ENCODE measurements around the gene ACAP2. TPM values are rescaled to one million over a fixed set of nuclear protein-coding genes. Genes with fewer than 3 reads are reported as not detected.
A peak's percentile ranks its signal among the peaks of the same experiment; 100 is the strongest.
"Not testable (repeated sequence)": the region's sequence is repeated elsewhere in the genome, so short reads cannot be mapped to it uniquely, and the experiment has no call there.

The ACAP2 gene
- polyA plus RNA-seq, 4 donors, result 26.6 to 41.1 (median 33.5) TPM

- DNase-seq (ENCODE audit: low read depth in 4 of 4, low spot score in 2 of 4), result no peak
Measured at GRCh38 chr3:195446359-195446758, 3.5 kb upstream of the ACAP2 start.

GRCh38 chr3:195445885-195446284 lies 3.1 kb upstream of the ACAP2 start:
- DNase-seq (ENCODE audit: low read depth in 4 of 4, low spot score in 2 of 4), result no peak

- no peak for DNase-seq (ENCODE audit: low read depth in 4 of 4, low spot score in 2 of 4)
Measured at GRCh38 chr3:195443391-195443989, 670 bp upstream of the ACAP2 start.

- DNase-seq (ENCODE audit: low read depth in 4 of 4, low spot score in 2 of 4), result peak in 1 of 4 donors; percentile 32
Measured at GRCh38 chr3:195441992-195442572, 738 bp downstream of the ACAP2 start.

- no peak for DNase-seq (ENCODE audit: low read depth in 4 of 4, low spot score in 2 of 4)
Measured at GRCh38 chr3:195441476-195441991, 1.3 kb downstream of the ACAP2 start.

- DNase-seq (ENCODE audit: low read depth in 4 of 4, low spot score in 2 of 4), result no peak
Measured at GRCh38 chr3:195441051-195441450, 1.8 kb downstream of the ACAP2 start.

GRCh38 chr3:195440379-195440778 lies 2.4 kb downstream of the ACAP2 start:
- DNase-seq (ENCODE audit: low read depth in 4 of 4, low spot score in 2 of 4), result no peak

- no peak for DNase-seq (ENCODE audit: low read depth in 4 of 4, low spot score in 2 of 4)
Measured at GRCh38 chr3:195438371-195438770, 4.4 kb downstream of the ACAP2 start.

GRCh38 chr3:195425849-195426248 lies 17.0 kb downstream of the ACAP2 start:
- no peak for DNase-seq (ENCODE audit: low read depth in 4 of 4, low spot score in 2 of 4)

- DNase-seq (ENCODE audit: low read depth in 4 of 4, low spot score in 2 of 4), result no peak
Measured at GRCh38 chr3:195423818-195424217, 19.0 kb downstream of the ACAP2 start.

GRCh38 chr3:195421400-195421799 lies 21.4 kb downstream of the ACAP2 start:
- no peak for DNase-seq (ENCODE audit: low read depth in 4 of 4, low spot score in 2 of 4)

GRCh38 chr3:195416795-195417194 lies 26.0 kb downstream of the ACAP2 start:
- DNase-seq (ENCODE audit: low read depth in 4 of 4, low spot score in 2 of 4), result no peak

- no peak for DNase-seq (ENCODE audit: low read depth in 4 of 4, low spot score in 2 of 4)
Measured at GRCh38 chr3:195411836-195412235, 31.0 kb downstream of the ACAP2 start.

GRCh38 chr3:195410546-195410945 lies 32.3 kb downstream of the ACAP2 start:
- no peak for DNase-seq (ENCODE audit: low read depth in 4 of 4, low spot score in 2 of 4)

- DNase-seq (ENCODE audit: low read depth in 4 of 4, low spot score in 2 of 4), result no peak
Measured at GRCh38 chr3:195407531-195408409, 35.0 kb downstream of the ACAP2 start.

- no peak for DNase-seq (ENCODE audit: low read depth in 4 of 4, low spot score in 2 of 4)
Measured at GRCh38 chr3:195405651-195406050, 37.2 kb downstream of the ACAP2 start.

GRCh38 chr3:195403841-195404408 lies 38.9 kb downstream of the ACAP2 start:
- no peak for DNase-seq (ENCODE audit: low read depth in 4 of 4, low spot score in 2 of 4)

GRCh38 chr3:195403244-195403643 lies 39.6 kb downstream of the ACAP2 start:
- no peak for DNase-seq (ENCODE audit: low read depth in 4 of 4, low spot score in 2 of 4)

- no peak for DNase-seq (ENCODE audit: low read depth in 4 of 4, low spot score in 2 of 4)
Measured at GRCh38 chr3:195401943-195402342, 40.9 kb downstream of the ACAP2 start.

GRCh38 chr3:195398460-195398859 lies 44.4 kb downstream of the ACAP2 start:
- not testable (repeated sequence) for DNase-seq (ENCODE audit: low read depth in 4 of 4, low spot score in 2 of 4)

- no peak for DNase-seq (ENCODE audit: low read depth in 4 of 4, low spot score in 2 of 4)
Measured at GRCh38 chr3:195397524-195397923, 45.3 kb downstream of the ACAP2 start.

Data from left renal cortex interstitium (tissue), 4 donors.